Measurements from ENCODE around the gene NTN5. TPM values are rescaled to one million over a fixed set of nuclear protein-coding genes. Genes with fewer than 3 reads are reported as not detected.
A peak's percentile ranks its signal among the peaks of the same experiment; 100 is the strongest.
"Not testable (repeated sequence)": the region's sequence is repeated elsewhere in the genome, so short reads cannot be mapped to it uniquely, and the experiment has no call there.

Gene NTN5
- total and polyA plus RNA-seq, 3 donors from 2014 or later = 0.87 to 4.3 (median 1.6) TPM

DNA sequence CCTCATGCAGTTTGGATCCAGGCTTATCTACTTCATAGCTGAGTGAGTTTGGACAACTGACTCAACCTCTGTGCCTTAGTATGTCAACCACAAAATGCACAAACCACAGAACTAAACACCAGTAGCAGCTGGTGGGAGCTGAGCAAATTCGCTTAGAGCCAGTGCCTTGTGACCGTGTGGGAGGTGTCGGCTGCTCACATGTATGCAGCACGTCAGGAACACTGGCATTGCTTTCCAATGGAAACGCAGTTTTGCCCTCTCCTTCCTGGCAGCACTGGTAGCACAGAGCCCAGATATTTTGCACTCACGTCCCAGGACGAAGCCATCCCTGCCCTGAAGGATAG, 8.3 kb upstream of the NTN5 start:
- Histone ChIP-seq H3K36me3 (ENCODE audit: low read depth, missing control alignments) (no peaks in the 10 kb centered on the region), H3K9me3 (no peaks in the 10 kb centered on the region), H3K4me1 (no peaks in the 10 kb centered on the region), H3K4me3 (no peak overlapping the region), H3K27me3 (no peaks in the 10 kb centered on the region), H3K27ac (no peak overlapping the region)
- intact Hi-C loops (cut with DNase I; ENCODE audit: low total_unique reads) = no loop called here
- 55 to 78% methylated on average over 7 of the region's 7 CpGs for WGBS, 2 donors
- peak; percentile 78 for DNase-seq
- TF ChIP-seq, protein P1, sequence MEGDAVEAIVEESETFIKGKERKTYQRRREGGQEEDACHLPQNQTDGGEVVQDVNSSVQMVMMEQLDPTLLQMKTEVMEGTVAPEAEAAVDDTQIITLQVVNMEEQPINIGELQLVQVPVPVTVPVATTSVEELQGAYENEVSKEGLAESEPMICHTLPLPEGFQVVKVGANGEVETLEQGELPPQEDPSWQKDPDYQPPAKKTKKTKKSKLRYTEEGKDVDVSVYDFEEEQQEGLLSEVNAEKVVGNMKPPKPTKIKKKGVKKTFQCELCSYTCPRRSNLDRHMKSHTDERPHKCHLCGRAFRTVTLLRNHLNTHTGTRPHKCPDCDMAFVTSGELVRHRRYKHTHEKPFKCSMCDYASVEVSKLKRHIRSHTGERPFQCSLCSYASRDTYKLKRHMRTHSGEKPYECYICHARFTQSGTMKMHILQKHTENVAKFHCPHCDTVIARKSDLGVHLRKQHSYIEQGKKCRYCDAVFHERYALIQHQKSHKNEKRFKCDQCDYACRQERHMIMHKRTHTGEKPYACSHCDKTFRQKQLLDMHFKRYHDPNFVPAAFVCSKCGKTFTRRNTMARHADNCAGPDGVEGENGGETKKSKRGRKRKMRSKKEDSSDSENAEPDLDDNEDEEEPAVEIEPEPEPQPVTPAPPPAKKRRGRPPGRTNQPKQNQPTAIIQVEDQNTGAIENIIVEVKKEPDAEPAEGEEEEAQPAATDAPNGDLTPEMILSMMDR (IDR thresholded peaks at IDR 0.05) = no peak
- no peak for TF ChIP-seq POLR2A (IDR thresholded peaks at IDR 0.05)

DNA sequence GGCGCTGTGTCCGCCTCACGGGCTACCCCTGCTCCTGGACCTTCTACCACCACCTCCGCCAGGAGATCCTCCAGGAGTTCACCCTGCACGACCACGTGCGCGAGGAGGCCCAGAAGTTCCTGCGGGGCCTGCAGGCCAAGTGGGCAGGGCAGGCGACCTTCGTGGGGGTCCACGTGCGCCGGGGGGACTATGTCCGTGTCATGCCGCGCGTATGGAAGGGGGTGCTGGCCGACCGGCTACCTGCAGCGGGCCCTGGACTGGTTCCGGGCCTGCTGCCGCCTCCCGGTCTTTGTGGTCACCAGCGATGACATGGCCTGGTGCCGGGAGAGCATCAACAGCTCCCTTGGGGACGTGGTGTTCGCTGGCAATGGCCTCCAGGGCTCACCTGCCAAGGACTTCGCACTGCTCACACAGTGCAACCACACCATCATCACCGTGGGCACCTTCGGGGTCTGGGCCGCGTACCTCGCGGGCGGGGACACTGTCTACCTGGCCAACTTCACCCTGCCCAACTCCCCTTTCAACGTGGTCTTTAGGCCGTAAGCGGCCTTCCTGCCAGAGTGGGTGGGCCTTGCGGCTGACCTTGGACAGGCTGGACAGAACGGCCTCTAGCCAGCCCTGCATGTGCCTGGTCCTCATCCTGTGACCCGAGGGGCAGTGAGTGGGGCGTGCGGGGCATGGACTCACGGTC, 7.8 kb upstream of the NTN5 start:
- Histone ChIP-seq H3K4me1 (peaks cover 2% of the 10 kb centered on the region), H3K9me3 (no peaks in the 10 kb centered on the region), H3K4me3 (no peak overlapping the region), H3K36me3 (ENCODE audit: low read depth, missing control alignments) (no peaks in the 10 kb centered on the region), H3K27me3 (no peaks in the 10 kb centered on the region), H3K27ac (no peak overlapping the region)
- no peak for DNase-seq
- intact Hi-C loops (cut with DNase I; ENCODE audit: low total_unique reads) = no loop called here
- no peak for TF ChIP-seq POLR2A (IDR thresholded peaks at IDR 0.05)
- TF ChIP-seq, protein P1 (IDR thresholded peaks at IDR 0.05) = no peak
- 85 to 87% methylated on average over 26 to 45 of the region's 45 CpGs for WGBS, 2 donors

DNA sequence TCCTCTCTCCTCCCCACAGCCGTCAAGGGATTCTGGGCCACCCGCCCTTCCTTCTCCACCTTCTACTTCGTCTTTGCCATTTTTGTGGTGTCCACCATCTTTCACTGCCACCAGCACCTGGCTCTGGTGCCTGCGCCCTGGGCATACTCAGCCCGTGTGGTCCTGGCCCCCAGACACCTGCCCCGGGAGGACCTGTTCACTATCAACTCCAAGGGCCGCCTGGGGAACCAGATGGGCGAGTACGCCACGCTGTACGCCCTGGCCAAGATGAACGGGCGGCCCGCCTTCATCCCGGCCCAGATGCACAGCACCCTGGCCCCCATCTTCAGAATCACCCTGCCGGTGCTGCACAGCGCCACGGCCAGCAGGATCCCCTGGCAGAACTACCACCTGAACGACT, 7.2 kb upstream of the NTN5 start:
- intact Hi-C loops (cut with DNase I; ENCODE audit: low total_unique reads); H3K4me3 ChIP-seq; H3K27ac ChIP-seq; H3K27me3 ChIP-seq; H3K4me1 ChIP-seq; DNase-seq; H3K36me3 ChIP-seq (ENCODE audit: low read depth, missing control alignments); H3K9me3 ChIP-seq: not testable (repeated sequence)
- 94 to 96% methylated on average over 14 to 19 of the region's 19 CpGs for WGBS, 2 donors

DNA sequence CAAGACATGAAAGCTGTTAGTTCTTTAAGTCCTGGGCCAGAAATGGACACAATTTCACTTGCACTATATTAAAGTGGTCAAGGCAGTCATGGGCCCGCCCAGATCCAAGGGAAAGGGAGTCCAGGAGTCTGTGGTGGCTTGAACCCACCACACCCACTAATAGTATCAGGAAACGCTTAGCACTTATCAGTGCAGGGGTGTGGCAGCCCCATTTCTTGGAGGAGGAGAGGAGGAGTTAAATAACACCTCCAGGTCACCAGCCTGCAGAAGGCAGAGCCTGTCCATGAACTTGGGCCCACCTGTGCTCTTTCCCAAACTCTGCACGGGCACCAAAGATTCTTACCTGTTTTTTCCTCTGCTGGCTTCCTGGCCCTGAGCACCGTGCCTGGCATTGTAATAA, 5.4 kb upstream of the NTN5 start:
- no peaks in the 10 kb centered on the region for H3K36me3 ChIP-seq (ENCODE audit: low read depth, missing control alignments)
- H3K4me3 ChIP-seq = no peak overlapping the region
- DNase-seq = no peak
- intact Hi-C loops (cut with DNase I; ENCODE audit: low total_unique reads) = no loop called here
- no peaks in the 10 kb centered on the region for H3K9me3 ChIP-seq
- no peak overlapping the region for H3K27ac ChIP-seq
- H3K27me3 ChIP-seq = no peaks in the 10 kb centered on the region
- TF ChIP-seq, protein P1 (IDR thresholded peaks at IDR 0.05) = no peak
- no peak for TF ChIP-seq POLR2A (IDR thresholded peaks at IDR 0.05)
- 72 to 74% methylated on average over 4 of the region's 4 CpGs for whole genome bisulfite sequencing, 2 donors
- H3K4me1 ChIP-seq = peaks cover 11% of the 10 kb centered on the region

DNA sequence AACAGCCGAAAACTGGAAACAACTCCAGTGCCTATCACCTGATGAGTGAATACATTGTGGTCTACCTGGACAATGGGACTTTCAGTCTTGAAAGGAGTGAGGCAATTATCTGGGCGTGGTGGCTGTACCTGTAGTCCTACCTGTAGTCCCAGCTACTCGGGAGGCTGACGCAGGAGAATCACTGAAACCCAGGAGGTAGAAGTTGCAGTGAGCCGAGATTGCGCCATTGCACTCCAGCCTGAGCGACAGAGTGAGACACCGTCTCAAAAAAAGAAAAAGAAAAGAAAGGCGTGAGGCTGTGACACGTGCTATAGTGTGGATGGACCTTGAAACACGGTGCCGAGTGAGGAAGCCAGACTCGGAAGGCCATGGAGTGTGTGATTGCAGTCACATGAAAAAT, 4.1 kb upstream of the NTN5 start:
- Histone ChIP-seq H3K4me1 (peaks cover 11% of the 10 kb centered on the region), H3K36me3 (ENCODE audit: low read depth, missing control alignments) (no peaks in the 10 kb centered on the region), H3K27ac (no peak overlapping the region), H3K9me3 (no peaks in the 10 kb centered on the region), H3K27me3 (no peaks in the 10 kb centered on the region), H3K4me3 (no peak overlapping the region)
- WGBS, 2 donors = 89 to 91% methylated on average over 13 of the region's 13 CpGs
- no peak for DNase-seq
- intact Hi-C loops (cut with DNase I; ENCODE audit: low total_unique reads) = no loop called here
- no peak for TF ChIP-seq POLR2A (IDR thresholded peaks at IDR 0.05)
- TF ChIP-seq, protein P1 (IDR thresholded peaks at IDR 0.05) = no peak
